Stimulated activated CD8-positive, alpha-beta memory T cell treated with anti-CD3 and anti-CD28 coated beads, Interleukin-7, amount 100 ng/mL, for 4 hours (primary cell): Measurements from ENCODE around the gene ZNF80.
"Not testable (repeated sequence)": the region's sequence is repeated elsewhere in the genome, so short reads cannot be mapped to it uniquely, and the experiment has no call there.

Experiments used
- DNase-seq, 2 donors: peaks; one replicate each; pipeline ENCODE4 v3.0.0-alpha.2; 2020; ENCODE audit warnings: low read depth in 2 of 2

ZNF80 gene

GRCh38 chr3:114237478-114237877 is at the start of gene ZNF80:
TSS of gene ZNF80 (minus strand) at chr3:114237578. CDS start at chr3:114237074, 504 bp downstream.
- DNase-seq: not testable (repeated sequence)

DNA sequence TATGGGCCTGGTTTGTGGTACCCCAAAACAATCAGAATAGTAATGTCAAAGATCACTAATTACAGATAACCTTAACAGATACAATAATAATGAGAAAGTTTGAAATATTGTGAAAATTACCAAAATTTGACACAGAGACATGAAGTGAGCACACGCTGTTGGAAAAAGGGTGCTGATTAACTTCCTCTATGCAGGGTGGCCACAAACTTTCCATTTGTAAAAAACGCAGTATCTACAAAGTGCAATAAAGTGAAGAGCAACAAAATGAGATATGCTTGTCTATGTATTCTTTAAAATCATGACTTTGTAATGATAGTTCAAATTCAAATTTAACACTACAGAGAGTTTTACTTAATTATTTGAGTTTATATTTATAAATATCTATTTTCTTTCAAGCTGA is 48.9 kb upstream of the ZNF80 start:
- no peak for DNase-seq

- DNase-seq: no peak
Observed at GRCh38 chr3:114285648-114286230, 48.4 kb upstream of the ZNF80 start.

GRCh38 chr3:114284644-114285043 is 47.3 kb upstream of the ZNF80 start:
- no peak for DNase-seq

DNA sequence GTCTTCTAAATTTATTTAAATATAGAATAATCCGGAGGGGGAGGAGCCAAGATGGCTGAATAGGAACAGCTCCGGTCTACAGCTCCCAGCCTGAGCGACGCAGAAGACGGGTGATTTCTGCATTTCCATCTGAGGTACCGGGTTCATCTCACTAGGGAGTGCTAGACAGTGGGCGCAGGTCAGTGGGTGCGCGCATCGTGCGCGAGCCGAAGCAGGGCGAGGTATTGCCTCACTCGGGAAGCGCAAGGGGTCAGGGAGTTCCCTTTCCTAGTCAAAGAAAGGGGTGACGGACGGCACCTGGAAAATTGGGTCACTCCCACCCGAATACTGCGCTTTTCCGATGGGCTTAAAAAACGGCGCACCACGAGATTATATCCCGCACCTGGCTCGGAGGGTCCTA is 39.5 kb upstream of the ZNF80 start:
- not testable (repeated sequence) for DNase-seq

DNA sequence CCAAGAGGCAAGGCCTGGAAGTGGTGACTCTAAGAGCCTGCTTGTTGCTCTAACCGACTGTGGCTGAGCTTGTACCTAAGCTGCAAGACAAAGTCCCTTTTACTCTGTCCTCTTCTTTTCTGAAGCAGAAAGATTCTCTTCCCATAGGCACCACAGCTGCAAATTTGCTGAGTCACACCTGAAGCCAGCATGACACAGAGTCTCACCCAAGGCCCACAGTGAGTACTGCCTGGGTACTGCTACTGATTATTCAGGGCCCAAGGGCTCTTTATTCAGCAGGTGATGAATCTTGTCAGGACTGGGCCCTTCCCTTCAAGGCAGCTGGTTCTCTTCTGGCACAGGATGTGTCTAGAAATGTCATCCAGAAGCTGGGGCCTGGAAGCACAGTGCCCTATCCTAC is 37.6 kb upstream of the ZNF80 start:
- no peak for DNase-seq

GRCh38 chr3:114272271-114272670 is 34.9 kb upstream of the ZNF80 start:
- DNase-seq: no peak

DNA sequence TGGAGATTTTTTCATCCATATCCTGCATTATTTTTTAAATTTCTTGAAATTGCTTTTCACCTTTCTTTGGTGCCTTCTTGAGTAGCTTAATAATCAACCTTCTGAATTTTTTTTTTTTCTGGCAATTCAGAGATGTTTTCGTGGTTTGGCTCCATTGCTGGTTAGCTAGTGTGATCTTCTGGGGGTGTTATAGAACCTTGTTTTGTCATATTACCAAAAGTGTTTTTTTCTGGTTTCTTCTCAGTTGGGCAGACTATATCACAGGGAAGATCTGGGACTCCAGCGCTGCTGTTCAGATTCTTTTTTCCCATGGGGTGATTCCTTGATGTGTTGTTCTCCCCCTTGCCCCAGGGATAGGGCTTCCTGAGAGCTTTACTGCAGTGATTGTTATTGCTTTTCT is 32.6 kb upstream of the ZNF80 start:
- no peak for DNase-seq

GRCh38 chr3:114260152-114260551 is 22.8 kb upstream of the ZNF80 start:
- no peak for DNase-seq

DNA sequence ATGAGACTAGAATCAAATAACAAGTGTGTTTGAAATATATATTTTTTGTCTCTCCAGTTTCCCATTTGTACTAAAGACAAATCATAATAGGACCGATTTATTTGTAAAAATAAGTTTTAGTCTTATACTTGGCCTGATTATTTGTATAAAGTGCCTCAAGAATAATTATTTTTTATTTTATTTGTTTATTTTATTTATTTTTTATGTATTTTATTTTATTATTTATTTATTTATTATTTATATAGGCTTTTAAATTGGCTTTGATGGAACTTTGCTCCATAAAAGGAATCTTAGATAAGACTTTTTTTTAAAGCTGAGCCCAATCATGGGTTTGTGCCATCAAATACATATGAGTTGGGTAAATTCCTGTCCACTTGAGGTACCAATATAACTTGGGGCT is 22.2 kb upstream of the ZNF80 start:
- DNase-seq: no peak

DNA sequence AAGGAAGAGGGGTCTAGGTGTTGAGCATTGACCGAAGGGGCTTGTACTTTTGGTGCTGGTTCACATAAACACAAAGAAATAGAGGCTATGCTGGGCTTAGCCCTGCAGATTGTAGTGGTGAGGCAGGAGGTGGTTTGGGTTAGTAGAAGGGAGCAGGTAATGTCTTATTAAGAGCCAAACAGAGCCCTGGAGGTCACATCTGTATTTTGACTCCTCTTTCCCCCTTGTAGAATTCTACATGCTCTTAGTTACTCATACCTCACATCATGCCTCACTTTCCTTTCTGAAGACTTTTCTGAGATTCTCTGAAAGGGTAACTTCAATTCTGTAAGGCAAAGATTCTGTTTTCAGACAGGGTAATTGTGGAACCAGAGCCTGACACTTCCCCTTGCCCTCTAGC is 16.1 kb upstream of the ZNF80 start:
- no peak for DNase-seq

DNA sequence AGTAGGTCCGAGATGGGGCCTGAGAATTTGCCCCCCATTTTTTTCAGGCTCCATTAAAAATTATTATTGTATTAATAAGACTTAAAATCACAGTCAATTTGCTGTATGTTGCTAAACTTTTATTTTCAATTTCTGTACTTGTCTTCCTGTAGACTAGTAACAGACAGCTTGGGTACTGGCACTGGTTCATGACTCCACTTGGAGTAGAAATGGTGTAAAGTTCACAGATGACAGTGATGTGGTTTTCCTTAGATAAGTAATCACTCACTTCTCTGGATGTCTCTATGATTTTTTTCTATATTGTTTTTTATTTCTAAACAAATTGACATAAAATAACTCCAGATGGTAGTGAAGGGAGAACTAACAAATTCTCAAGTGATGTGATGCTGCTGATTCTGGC is 15.6 kb upstream of the ZNF80 start:
- DNase-seq: no peak

- no peak for DNase-seq
Observed at GRCh38 chr3:114242947-114243346, 5.6 kb upstream of the ZNF80 start.

GRCh38 chr3:114241262-114241661 is 3.9 kb upstream of the ZNF80 start:
- no peak for DNase-seq

GRCh38 chr3:114238146-114238785 is 888 bp upstream of the ZNF80 start:
- DNase-seq: not testable (repeated sequence)

DNA sequence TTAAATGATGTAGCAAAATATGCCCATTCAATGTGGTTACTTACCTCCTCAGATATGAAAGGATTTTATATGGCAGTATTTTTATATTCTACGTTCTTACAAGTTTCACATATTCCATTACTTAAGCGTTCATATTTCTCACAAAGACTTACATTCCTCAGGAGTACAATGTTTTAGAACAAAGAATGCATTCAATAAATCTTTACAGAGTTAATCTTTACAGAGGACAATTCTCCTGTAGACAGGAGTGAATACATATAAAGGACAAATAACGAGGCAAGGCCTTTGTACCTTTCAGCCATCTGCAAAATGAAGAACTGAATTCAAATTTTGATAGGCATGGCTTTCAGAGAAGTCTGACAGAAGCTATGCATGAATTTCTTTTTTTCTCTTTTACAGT is 1.9 kb downstream of the ZNF80 start:
- DNase-seq: no peak

DNA sequence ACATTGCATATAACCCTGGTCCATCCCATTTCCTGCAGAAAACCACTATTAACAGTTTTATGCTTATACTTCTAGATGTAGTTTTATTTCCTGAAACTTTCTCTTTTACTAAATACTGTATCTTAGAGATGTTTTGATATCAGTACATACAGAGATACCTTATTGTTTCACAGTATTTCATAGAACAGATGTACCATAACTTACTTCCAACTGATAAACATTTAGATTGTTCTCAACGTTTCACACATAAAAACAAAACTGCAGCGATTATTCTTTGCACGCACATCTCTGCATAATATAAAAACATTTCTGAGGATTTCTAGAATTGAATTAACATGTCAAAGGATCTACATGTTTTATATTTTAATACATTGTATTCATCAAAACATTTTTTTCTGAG is 2.6 kb downstream of the ZNF80 start:
- no peak for DNase-seq

- DNase-seq: peak; percentile 45 to 57
Observed at GRCh38 chr3:114231616-114232015, 5.8 kb downstream of the ZNF80 start.

- no peak for DNase-seq
Observed at GRCh38 chr3:114227076-114227475, 10.3 kb downstream of the ZNF80 start.

DNA sequence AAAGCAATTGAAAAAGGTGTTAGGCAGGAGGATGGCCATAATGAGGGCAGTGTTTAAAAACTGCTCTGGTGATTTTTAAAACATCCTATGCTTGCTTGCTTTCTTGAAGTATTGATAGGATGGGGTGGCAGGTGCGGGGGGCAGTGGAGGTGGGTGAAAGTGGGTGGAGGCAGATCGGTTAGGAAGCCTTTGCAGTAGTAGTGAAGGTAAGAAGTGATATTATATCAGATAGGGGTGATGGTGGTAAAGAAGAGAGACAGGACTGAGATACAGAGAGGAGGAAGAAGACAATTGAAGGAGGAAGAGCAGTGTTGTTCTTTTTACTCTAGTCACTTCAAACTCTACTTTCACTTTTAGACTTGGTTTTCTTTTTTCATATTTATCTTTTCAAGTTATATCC is 11.1 kb downstream of the ZNF80 start:
- no peak for DNase-seq

DNA sequence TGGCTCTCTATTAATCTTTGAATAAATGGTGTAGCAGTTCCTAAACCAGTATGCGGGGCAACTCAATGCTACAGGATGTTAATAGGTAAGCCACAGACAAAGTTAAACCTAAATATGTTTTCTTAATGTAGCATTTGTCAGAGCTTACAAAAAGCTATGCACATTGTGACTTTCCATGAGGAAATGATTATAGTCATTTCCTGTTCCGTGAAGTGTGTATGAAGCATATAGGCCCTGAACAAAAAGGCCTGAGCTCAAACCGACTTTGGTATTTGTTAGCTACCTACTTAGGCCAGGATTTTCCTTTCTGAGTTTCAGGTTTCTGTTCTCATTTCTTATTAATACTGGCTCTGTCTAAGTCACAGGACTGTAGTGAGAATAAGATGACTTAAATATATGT is 14.2 kb downstream of the ZNF80 start:
- DNase-seq: no peak

DNA sequence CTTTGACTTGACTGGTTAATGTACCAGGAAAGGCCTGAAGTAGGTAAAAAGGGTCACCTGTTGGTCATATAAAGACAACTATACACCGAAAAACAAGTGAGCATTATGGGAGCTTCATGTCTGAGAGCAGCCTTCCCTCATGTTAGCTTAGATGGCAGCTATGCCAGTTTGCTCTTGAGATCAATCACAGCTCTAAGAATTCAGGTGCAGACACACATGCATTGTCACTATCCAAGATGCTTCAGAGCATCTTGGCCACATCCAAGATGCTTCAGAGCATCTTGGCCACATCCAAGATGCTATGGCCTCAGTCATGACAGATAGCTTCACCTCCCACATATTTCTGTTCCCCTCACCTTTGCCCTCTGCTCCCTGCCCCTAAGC is 15.5 kb downstream of the ZNF80 start:
- no peak for DNase-seq

DNA sequence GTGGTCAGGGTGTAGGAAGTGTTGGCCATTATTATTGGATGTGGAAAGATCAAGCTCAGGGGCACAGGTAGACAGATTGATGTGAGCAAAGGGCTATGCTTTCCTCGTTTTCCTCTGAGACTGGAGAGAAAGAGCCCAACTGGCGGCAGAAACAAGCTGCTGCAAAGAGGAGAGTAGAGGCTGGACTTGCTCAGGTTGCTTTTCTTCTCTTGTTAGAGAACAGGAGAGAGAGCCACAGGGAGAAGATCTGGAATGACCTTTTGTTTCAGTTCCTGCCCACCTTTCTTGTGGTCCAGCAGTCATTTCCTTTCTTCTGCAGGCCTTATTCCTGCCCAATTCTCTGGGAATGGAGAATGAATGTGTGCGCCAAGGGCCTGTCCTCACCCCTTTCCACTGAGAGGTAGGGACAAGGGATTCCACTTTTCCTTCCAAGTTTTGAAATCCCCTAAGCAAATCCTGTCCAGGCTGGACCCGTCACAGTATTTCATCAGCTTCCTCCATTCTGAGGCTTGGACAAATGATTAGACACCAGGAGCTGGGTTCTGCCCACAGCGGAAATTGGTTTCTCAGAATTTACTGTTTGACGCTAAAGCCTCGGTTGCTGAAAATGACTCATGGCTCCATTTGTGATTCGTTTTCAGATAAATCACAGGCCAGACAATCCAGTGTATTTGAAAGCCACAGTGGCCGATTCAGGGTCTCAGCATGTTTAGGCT is 16.1 kb downstream of the ZNF80 start:
- peak; percentile 36 to 62 for DNase-seq
